ENCODE measurements around the gene HCFC1.

DNA sequence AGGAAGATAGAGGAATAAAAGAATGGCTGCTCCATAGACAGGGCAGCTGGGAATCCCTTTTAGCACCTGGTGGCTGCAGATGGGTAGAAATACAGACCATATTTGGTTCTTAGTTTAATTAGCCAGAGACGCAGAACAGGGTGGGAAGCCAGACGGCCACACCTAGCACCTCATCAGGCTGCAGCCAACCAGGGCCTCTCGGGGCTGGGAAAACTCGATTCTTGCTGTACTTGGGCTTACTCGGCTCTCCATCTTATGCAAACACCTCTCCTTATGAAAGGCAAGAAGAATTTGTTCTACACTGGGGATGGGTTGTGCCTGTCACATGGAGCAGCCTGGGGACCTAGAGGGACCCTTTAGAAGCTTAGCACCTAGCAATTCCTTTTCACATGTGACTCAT is 28.4 kb upstream of the HCFC1 start:
- no peak for TF ChIP-seq POLR2A (IDR thresholded peaks at IDR 0.05)
- TF ChIP-seq, protein P1, sequence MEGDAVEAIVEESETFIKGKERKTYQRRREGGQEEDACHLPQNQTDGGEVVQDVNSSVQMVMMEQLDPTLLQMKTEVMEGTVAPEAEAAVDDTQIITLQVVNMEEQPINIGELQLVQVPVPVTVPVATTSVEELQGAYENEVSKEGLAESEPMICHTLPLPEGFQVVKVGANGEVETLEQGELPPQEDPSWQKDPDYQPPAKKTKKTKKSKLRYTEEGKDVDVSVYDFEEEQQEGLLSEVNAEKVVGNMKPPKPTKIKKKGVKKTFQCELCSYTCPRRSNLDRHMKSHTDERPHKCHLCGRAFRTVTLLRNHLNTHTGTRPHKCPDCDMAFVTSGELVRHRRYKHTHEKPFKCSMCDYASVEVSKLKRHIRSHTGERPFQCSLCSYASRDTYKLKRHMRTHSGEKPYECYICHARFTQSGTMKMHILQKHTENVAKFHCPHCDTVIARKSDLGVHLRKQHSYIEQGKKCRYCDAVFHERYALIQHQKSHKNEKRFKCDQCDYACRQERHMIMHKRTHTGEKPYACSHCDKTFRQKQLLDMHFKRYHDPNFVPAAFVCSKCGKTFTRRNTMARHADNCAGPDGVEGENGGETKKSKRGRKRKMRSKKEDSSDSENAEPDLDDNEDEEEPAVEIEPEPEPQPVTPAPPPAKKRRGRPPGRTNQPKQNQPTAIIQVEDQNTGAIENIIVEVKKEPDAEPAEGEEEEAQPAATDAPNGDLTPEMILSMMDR (IDR thresholded peaks at IDR 0.05), result no peak

All from right lobe of liver (tissue), 4 donors.